ENCODE measurements around the gene ANGPTL4. TPM values are rescaled to one million over a fixed set of nuclear protein-coding genes. Genes with fewer than 3 reads are reported as not detected.
"Not testable (repeated sequence)": the region's sequence is repeated elsewhere in the genome, so short reads cannot be mapped to it uniquely, and the experiment has no call there.

The ANGPTL4 gene, protein sequence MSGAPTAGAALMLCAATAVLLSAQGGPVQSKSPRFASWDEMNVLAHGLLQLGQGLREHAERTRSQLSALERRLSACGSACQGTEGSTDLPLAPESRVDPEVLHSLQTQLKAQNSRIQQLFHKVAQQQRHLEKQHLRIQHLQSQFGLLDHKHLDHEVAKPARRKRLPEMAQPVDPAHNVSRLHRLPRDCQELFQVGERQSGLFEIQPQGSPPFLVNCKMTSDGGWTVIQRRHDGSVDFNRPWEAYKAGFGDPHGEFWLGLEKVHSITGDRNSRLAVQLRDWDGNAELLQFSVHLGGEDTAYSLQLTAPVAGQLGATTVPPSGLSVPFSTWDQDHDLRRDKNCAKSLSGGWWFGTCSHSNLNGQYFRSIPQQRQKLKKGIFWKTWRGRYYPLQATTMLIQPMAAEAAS
- 100 to 1,000 TPM in 1 of 2 donors, 10 to 100 TPM in 1; 27.2 to 126 TPM for polyA plus RNA-seq

- H3K9me3 ChIP-seq (ENCODE audit: control insufficient read depth in 2 of 2, insufficient read depth in 1 of 2, low read depth in 1 of 2, low read length in 1 of 2): no peaks in the 10 kb centered on the region
- peak within 1 kb of the TSS; percentile 58 to 67 for H3K4me3 ChIP-seq (ENCODE audit: low read depth in 1 of 2, low read length in 2 of 2)
- peaks cover 0 to 5% of the 10 kb centered on the region in 2 donors for H3K36me3 ChIP-seq (ENCODE audit: control insufficient read depth in 2 of 2, insufficient read depth in 2 of 2, low read length in 1 of 2)
- WGBS, 2 donors: 1 to 2% methylated on average over 79 to 81 of the region's 81 CpGs
- no peaks in the 10 kb centered on the region for H3K27me3 ChIP-seq (ENCODE audit: control insufficient read depth in 1 of 2, insufficient read depth in 2 of 2, low read length in 2 of 2)
- H3K4me1 ChIP-seq (ENCODE audit: control insufficient read depth in 2 of 2, insufficient read depth in 2 of 2, low read length in 1 of 2): peaks cover 0 to 13% of the 10 kb centered on the region in 2 donors
- H3K27ac ChIP-seq (ENCODE audit: low read depth in 2 of 2, low read length in 1 of 2): peak within 1 kb of the TSS; percentile 98
Measured at GRCh38 chr19:8363803-8364771, at the start of gene ANGPTL4. ANGPTL4 (plus strand) TSS chr19:8364155; CDS start chr19:8364322, 167 bp downstream.

- 86 to 87% methylated on average over 11 of the region's 11 CpGs for WGBS, 2 donors
- peaks cover 4 to 14% of the 10 kb centered on the region in 2 donors for H3K36me3 ChIP-seq (ENCODE audit: control insufficient read depth in 2 of 2, insufficient read depth in 2 of 2, low read length in 1 of 2)
- H3K4me3 ChIP-seq (ENCODE audit: low read depth in 1 of 2, low read length in 2 of 2); H3K27ac ChIP-seq (ENCODE audit: low read depth in 2 of 2, low read length in 1 of 2); H3K27me3 ChIP-seq (ENCODE audit: control insufficient read depth in 1 of 2, insufficient read depth in 2 of 2, low read length in 2 of 2); H3K4me1 ChIP-seq (ENCODE audit: control insufficient read depth in 2 of 2, insufficient read depth in 2 of 2, low read length in 1 of 2); H3K9me3 ChIP-seq (ENCODE audit: control insufficient read depth in 2 of 2, insufficient read depth in 1 of 2, low read depth in 1 of 2, low read length in 1 of 2): not testable (repeated sequence)
Measured at GRCh38 chr19:8314981-8315640, 48.8 kb upstream of the ANGPTL4 start.

- no peaks in the 10 kb centered on the region for H3K9me3 ChIP-seq (ENCODE audit: control insufficient read depth in 2 of 2, insufficient read depth in 1 of 2, low read depth in 1 of 2, low read length in 1 of 2)
- H3K27me3 ChIP-seq (ENCODE audit: control insufficient read depth in 1 of 2, insufficient read depth in 2 of 2, low read length in 2 of 2): no peaks in the 10 kb centered on the region
- WGBS, 2 donors: 84 to 86% methylated on average over 14 of the region's 14 CpGs
- H3K4me1 ChIP-seq (ENCODE audit: control insufficient read depth in 2 of 2, insufficient read depth in 2 of 2, low read length in 1 of 2): no peaks in the 10 kb centered on the region
- no peak overlapping the region for H3K27ac ChIP-seq (ENCODE audit: low read depth in 2 of 2, low read length in 1 of 2)
- H3K4me3 ChIP-seq (ENCODE audit: low read depth in 1 of 2, low read length in 2 of 2): no peak overlapping the region
- H3K36me3 ChIP-seq (ENCODE audit: control insufficient read depth in 2 of 2, insufficient read depth in 2 of 2, low read length in 1 of 2): peaks cover 4 to 6% of the 10 kb centered on the region in 2 donors
Measured at GRCh38 chr19:8316351-8317125, 47.4 kb upstream of the ANGPTL4 start.

DNA sequence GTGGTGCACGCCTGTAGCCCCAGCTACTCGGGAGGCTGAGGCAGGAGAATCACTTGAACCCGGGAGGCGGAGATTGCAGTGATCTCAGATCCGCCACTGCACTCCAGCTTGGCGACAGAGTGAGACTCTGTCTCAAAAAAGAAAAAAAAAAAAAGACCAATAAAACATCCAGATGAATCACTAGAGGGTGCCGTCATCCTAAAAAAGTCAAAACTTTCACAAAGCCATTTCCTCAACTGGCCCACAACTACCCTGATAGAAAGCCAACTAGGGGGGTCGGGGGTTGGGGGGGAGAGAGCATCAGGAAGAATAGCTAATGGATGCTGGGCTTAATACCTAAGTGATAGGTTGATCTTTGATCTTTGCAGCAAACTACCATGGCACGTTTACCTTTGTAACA lies 45.1 kb upstream of the ANGPTL4 start:
- not testable (repeated sequence) for H3K27me3 ChIP-seq (ENCODE audit: control insufficient read depth in 1 of 2, insufficient read depth in 2 of 2, low read length in 2 of 2); H3K9me3 ChIP-seq (ENCODE audit: control insufficient read depth in 2 of 2, insufficient read depth in 1 of 2, low read depth in 1 of 2, low read length in 1 of 2); H3K27ac ChIP-seq (ENCODE audit: low read depth in 2 of 2, low read length in 1 of 2); H3K4me3 ChIP-seq (ENCODE audit: low read depth in 1 of 2, low read length in 2 of 2); H3K4me1 ChIP-seq (ENCODE audit: control insufficient read depth in 2 of 2, insufficient read depth in 2 of 2, low read length in 1 of 2)
- WGBS, 2 donors: 77 to 81% methylated on average over 9 of the region's 9 CpGs
- H3K36me3 ChIP-seq (ENCODE audit: control insufficient read depth in 2 of 2, insufficient read depth in 2 of 2, low read length in 1 of 2): peaks cover 5 to 14% of the 10 kb centered on the region in 2 donors

GRCh38 chr19:8319807-8320520 lies 44.0 kb upstream of the ANGPTL4 start:
- H3K27me3 ChIP-seq (ENCODE audit: control insufficient read depth in 1 of 2, insufficient read depth in 2 of 2, low read length in 2 of 2): no peaks in the 10 kb centered on the region
- 79 to 82% methylated on average over 19 of the region's 19 CpGs for WGBS, 2 donors
- H3K4me3 ChIP-seq (ENCODE audit: low read depth in 1 of 2, low read length in 2 of 2): peak overlapping the region in 1 of 2 donors; percentile 91
- no peak overlapping the region for H3K27ac ChIP-seq (ENCODE audit: low read depth in 2 of 2, low read length in 1 of 2)
- peaks cover 2 to 12% of the 10 kb centered on the region in 2 donors for H3K4me1 ChIP-seq (ENCODE audit: control insufficient read depth in 2 of 2, insufficient read depth in 2 of 2, low read length in 1 of 2)
- H3K36me3 ChIP-seq (ENCODE audit: control insufficient read depth in 2 of 2, insufficient read depth in 2 of 2, low read length in 1 of 2): peaks cover 5 to 16% of the 10 kb centered on the region in 2 donors
- H3K9me3 ChIP-seq (ENCODE audit: control insufficient read depth in 2 of 2, insufficient read depth in 1 of 2, low read depth in 1 of 2, low read length in 1 of 2): peaks cover 0 to 2% of the 10 kb centered on the region in 2 donors

- peak overlapping the region; percentile 92 to 95 for H3K27ac ChIP-seq (ENCODE audit: low read depth in 2 of 2, low read length in 1 of 2)
- WGBS, 2 donors: 1 to 2% methylated on average over 16 of the region's 16 CpGs
- H3K9me3 ChIP-seq (ENCODE audit: control insufficient read depth in 2 of 2, insufficient read depth in 1 of 2, low read depth in 1 of 2, low read length in 1 of 2): peaks cover 0 to 2% of the 10 kb centered on the region in 2 donors
- peaks cover 2 to 13% of the 10 kb centered on the region in 2 donors for H3K4me1 ChIP-seq (ENCODE audit: control insufficient read depth in 2 of 2, insufficient read depth in 2 of 2, low read length in 1 of 2)
- no peaks in the 10 kb centered on the region for H3K27me3 ChIP-seq (ENCODE audit: control insufficient read depth in 1 of 2, insufficient read depth in 2 of 2, low read length in 2 of 2)
- H3K36me3 ChIP-seq (ENCODE audit: control insufficient read depth in 2 of 2, insufficient read depth in 2 of 2, low read length in 1 of 2): peaks cover 2 to 15% of the 10 kb centered on the region in 2 donors
- peak overlapping the region; percentile 91 to 94 for H3K4me3 ChIP-seq (ENCODE audit: low read depth in 1 of 2, low read length in 2 of 2)
Measured at GRCh38 chr19:8320564-8321066, 43.3 kb upstream of the ANGPTL4 start.

GRCh38 chr19:8321067-8321985 lies 42.6 kb upstream of the ANGPTL4 start, which contains the start of the genes NDUFA7 and RPS28:
NDUFA7 (minus strand) TSS chr19:8321375; CDS start chr19:8321358, 17 bp downstream.
RPS28 (plus strand) TSS chr19:8321496; CDS start chr19:8321531, 35 bp downstream.
- peak within 1 kb of the TSS; percentile 91 to 94 for H3K4me3 ChIP-seq (ENCODE audit: low read depth in 1 of 2, low read length in 2 of 2)
- WGBS, 2 donors: 0 to 1% methylated on average over 64 to 72 of the region's 72 CpGs
- peaks cover 2 to 14% of the 10 kb centered on the region in 2 donors for H3K36me3 ChIP-seq (ENCODE audit: control insufficient read depth in 2 of 2, insufficient read depth in 2 of 2, low read length in 1 of 2)
- peaks cover 0 to 2% of the 10 kb centered on the region in 2 donors for H3K9me3 ChIP-seq (ENCODE audit: control insufficient read depth in 2 of 2, insufficient read depth in 1 of 2, low read depth in 1 of 2, low read length in 1 of 2)
- H3K27ac ChIP-seq (ENCODE audit: low read depth in 2 of 2, low read length in 1 of 2): peak within 1 kb of the TSS; percentile 92 to 95
- H3K4me1 ChIP-seq (ENCODE audit: control insufficient read depth in 2 of 2, insufficient read depth in 2 of 2, low read length in 1 of 2): peaks cover 2 to 13% of the 10 kb centered on the region in 2 donors
- no peaks in the 10 kb centered on the region for H3K27me3 ChIP-seq (ENCODE audit: control insufficient read depth in 1 of 2, insufficient read depth in 2 of 2, low read length in 2 of 2)
